Measurements from ENCODE around the gene ZBTB12. TPM values are rescaled to one million over a fixed set of nuclear protein-coding genes. Genes with fewer than 3 reads are reported as not detected.
A peak's percentile ranks its signal among the peaks of the same experiment; 100 is the strongest.

The ZBTB12 gene
- total and polyA plus RNA-seq, 9 of the 15 experiments (the other 6 are each of a cell fraction or from before 2014, with no cell fraction given) = 0.03 to 12.4 (median 5.8) TPM; not detected in 1

- TF ChIP-seq GTF2B (IDR thresholded peaks at IDR 0.05; ENCODE audit: extremely low read depth, insufficient read length) (no peak), RERE (CRISPR knock-in tag; IDR thresholded peaks at IDR 0.05; ENCODE audit: borderline replicate concordance) (no peak), ARID3B (CRISPR knock-in tag; IDR thresholded peaks at IDR 0.05; ENCODE audit: borderline replicate concordance) (no peak), DPF2 (IDR thresholded peaks at IDR 0.05) (peak; percentile 91), ZNF384 (IDR thresholded peaks at IDR 0.05; ENCODE audit: low read depth, low read length) (no peak), ZNF778 (CRISPR knock-in tag; IDR thresholded peaks at IDR 0.05) (no peak), C11orf30 (IDR thresholded peaks at IDR 0.05; ENCODE audit: low read depth) (peak; percentile 26; the same call in 1 of the 2 replicates), HES1 (IDR thresholded peaks at IDR 0.05; ENCODE audit: low read depth) (no peak), CREB3L1 (IDR thresholded peaks at IDR 0.05; ENCODE audit: borderline replicate concordance, low read depth) (peak; percentile 70; the same call in 1 of the 2 replicates), ARID3A (IDR thresholded peaks at IDR 0.05; ENCODE audit: borderline replicate concordance, low read depth, low read length) (0 out of 2 replicates have a peak, but pooled peaks have one; percentile 11), ZKSCAN3 (CRISPR knock-in tag; IDR thresholded peaks at IDR 0.05) (no peak)
Measured at GRCh38 chr6:31948753-31949413, 47.0 kb upstream of the ZBTB12 start (continued).
